Forelimb muscle (tissue), 1 donor: Measurements from ENCODE around the gene EXOSC3. TPM values are rescaled to one million over a fixed set of nuclear protein-coding genes. Genes with fewer than 3 reads are reported as not detected.
"Not testable (repeated sequence)": the region's sequence is repeated elsewhere in the genome, so short reads cannot be mapped to it uniquely, and the experiment has no call there.

Experiments
- DNase-seq: peaks from one replicate; pipeline ENCODE4 v3.0.0-alpha.2; 2013; ENCODE audit warnings: low read depth
- polyA plus RNA-seq: library from polyadenylated mRNA; unstranded; fragments of 120-200 nt; gene quantifications from one replicate; pipeline ENCODE4 v1.2.1, GENCODE V29; 2013; ENCODE audit not compliant: insufficient read length

EXOSC3 gene
- polyA plus RNA-seq, result 23.2 TPM

GRCh38 chr9:37784616-37785483 is at the start of gene EXOSC3:
TSS of gene EXOSC3 (minus strand) at chr9:37785064. CDS start at chr9:37785044, 20 bp downstream.
- DNase-seq, result peak; percentile 84

GRCh38 chr9:37827483-37828165 is 42.8 kb upstream of the EXOSC3 start:
- no peak for DNase-seq

- DNase-seq, result not testable (repeated sequence)
Observed at GRCh38 chr9:37825174-37825573, 40.3 kb upstream of the EXOSC3 start.

- no peak for DNase-seq
Observed at GRCh38 chr9:37820142-37820541, 35.3 kb upstream of the EXOSC3 start.

- DNase-seq, result no peak
Observed at GRCh38 chr9:37818849-37819248, 34.0 kb upstream of the EXOSC3 start.

GRCh38 chr9:37812773-37813379 is 28.0 kb upstream of the EXOSC3 start:
- no peak for DNase-seq

GRCh38 chr9:37811906-37812476 is 27.1 kb upstream of the EXOSC3 start:
- no peak for DNase-seq

- DNase-seq, result not testable (repeated sequence)
Observed at GRCh38 chr9:37809676-37810075, 24.8 kb upstream of the EXOSC3 start.

- DNase-seq, result no peak
Observed at GRCh38 chr9:37806271-37806670, 21.4 kb upstream of the EXOSC3 start.

- DNase-seq, result no peak
Observed at GRCh38 chr9:37801959-37802711, 17.3 kb upstream of the EXOSC3 start.

- no peak for DNase-seq
Observed at GRCh38 chr9:37801287-37801850, 16.5 kb upstream of the EXOSC3 start.

GRCh38 chr9:37800631-37801286 is 15.9 kb upstream of the EXOSC3 start, which contains the start of gene DCAF10:
TSS of gene DCAF10 (plus strand) at chr9:37800797. CDS start at chr9:37800867, 70 bp downstream.
- DNase-seq, result no peak

- no peak for DNase-seq
Observed at GRCh38 chr9:37798677-37799076, 13.8 kb upstream of the EXOSC3 start.

GRCh38 chr9:37796232-37796631 is 11.4 kb upstream of the EXOSC3 start:
- no peak for DNase-seq

- no peak for DNase-seq
Observed at GRCh38 chr9:37792122-37792521, 7.3 kb upstream of the EXOSC3 start.

- no peak for DNase-seq
Observed at GRCh38 chr9:37790096-37790495, 5.2 kb upstream of the EXOSC3 start.

- no peak for DNase-seq
Observed at GRCh38 chr9:37788332-37788731, 3.5 kb upstream of the EXOSC3 start.

GRCh38 chr9:37787059-37787458 is 2.2 kb upstream of the EXOSC3 start:
- DNase-seq, result no peak

- DNase-seq, result no peak
Observed at GRCh38 chr9:37784291-37784615, 611 bp downstream of the EXOSC3 start.

GRCh38 chr9:37778534-37778933 is 6.3 kb downstream of the EXOSC3 start:
- DNase-seq, result no peak

- DNase-seq, result no peak
Observed at GRCh38 chr9:37776328-37776727, 8.5 kb downstream of the EXOSC3 start.
